GM19099 (cell line): Measurements from ENCODE around the gene ING5.

Source experiments
- POLR2A ChIP-seq: IDR thresholded peaks from 3 replicates; pipeline ENCODE4 v1.6.1; 2011; ENCODE audit warnings: low read depth; ENCODE audit not compliant: insufficient read length; ENCODE audit errors: extremely low read depth

ING5 gene

DNA sequence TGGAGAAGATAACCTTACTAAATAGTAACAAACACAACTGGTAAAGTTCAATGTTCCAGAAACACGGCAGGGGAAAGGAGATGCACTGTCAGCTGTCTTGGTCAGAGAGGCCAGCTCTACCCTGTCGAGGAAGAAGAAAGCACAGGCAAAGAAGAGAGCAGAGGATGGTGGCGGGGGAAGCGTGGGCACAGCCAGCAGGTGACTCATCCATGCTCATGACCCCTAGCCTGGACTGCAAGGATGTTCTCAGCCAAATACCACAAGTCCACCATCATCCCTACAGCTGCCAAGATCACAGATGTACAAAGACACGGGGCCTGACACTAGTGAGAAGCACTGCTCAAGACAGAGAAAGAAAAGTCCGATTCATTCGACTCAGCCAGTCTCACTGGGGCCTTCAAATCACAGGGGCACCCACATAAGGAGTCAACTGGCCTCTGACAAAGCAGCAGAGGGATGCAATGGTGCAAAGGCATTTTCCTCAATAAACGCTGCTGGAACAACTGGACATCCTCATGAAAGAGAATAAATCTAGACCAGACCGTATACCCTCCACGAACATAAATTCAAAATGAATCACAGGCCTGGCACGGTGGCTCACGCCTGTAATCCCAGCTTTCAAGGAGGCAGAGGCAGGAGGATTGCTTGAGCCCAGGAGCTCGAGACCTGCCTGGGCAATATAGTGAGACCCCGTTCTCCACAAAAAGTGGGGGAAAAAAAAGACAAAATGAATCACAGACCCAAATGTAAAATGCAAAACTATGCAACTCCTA lies 20.8 kb upstream of the ING5 start:
- no peak for TF ChIP-seq POLR2A

DNA sequence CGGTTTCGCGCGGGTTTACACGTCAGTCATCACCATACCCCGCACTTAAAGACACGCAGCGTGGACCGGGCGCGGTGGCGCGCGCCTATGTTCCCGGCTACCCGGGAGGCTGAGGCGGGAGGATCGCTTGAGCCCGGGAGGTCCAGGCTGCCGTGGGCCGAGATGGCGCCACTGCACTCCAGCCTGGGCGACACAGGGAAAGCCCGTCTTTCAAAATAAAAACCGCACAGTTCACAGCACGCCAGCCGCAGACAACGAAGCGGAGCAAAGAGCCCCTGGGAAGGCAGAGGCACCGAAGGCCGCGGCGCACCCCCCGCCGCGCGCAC lies 15.6 kb upstream of the ING5 start:
- TF ChIP-seq POLR2A, result no peak

DNA sequence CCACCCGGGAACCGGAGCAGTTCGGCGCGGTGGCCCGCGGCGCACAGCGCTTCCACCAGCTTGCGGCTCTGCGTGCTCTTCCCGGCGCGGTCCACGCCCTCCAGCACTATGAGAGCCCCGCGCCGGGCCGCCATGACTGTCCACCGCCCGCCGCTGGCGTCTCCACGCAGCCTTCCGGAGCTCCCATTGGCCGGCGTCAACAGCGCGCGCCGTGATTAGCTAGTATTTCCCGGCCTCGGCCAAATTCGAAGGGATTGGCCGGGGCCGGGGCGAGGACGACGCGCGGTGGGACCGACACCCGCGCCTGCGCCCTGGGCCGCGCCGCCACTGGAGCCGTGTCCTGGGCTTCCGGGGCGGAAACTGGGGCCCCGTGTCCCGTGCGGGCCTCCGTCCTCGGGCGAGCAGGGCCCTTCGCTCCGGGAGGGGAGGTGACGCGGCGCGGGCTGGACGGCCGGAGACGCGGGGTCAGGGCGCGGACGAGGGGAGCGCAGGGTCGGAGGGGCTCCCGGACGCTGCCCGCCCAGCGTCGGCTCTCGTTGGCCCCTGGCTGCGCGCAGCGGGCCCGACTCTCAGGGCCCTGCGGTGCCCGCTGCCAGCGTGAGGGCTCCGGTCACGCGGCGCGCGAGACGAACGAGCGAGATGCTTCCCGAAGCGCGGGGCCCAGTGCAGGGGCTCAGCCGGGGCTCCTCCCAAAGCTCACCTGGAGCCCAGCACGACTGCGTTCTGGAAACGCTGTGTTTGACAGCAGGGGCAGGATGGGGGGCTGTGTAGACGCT lies 15.0 kb upstream of the ING5 start, which contains the start of gene DTYMK:
DTYMK (minus strand) TSS at position 166 of the 776 bp plus-strand sequence; CDS start at position 134, 32 bp downstream.
- TF ChIP-seq POLR2A, result peak; percentile 89

DNA sequence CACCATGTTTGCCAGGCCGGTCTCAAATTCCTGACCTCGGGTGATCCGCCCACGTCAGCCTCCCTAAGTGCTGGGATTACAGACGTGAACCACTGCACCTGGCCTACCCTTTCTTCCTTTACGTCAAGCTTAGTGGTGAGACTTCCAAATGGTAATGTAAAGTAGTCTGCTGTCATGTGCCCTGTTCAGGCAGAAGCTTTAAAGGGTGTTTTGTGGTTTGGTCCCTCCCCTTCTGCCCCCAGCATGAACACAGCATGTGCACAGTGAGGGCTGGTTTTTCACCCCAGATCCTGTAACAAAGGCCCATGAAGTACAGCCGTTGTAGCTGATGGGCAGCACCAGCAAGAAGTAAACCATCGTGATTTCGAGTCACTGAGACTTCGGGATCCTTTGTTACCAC lies 12.5 kb upstream of the ING5 start:
- no peak for TF ChIP-seq POLR2A

DNA sequence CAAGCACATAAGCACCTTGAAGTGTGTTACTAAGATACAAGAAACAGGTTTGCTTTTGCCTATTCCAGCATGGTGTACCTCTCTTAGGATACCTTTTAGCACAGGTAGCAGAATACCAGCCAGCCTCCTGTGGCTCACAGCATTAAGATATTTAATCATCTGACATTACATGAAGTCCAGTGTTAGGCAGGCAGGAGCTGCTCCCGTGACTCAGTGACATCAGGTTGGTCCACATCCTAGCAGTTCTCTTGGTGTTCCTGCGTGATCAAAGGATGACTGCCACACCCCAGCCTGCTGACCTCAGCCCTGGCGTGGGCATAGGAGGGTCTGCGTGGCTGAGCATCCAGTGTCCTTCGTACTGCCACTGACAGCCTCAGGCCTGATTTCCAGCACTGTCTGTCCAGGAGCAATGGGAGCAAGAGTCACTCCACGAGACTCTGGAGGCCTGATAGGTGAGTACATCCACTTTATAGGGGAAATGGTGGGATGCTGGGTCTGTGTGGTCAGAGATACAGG lies 11.6 kb upstream of the ING5 start:
- no peak for TF ChIP-seq POLR2A

DNA sequence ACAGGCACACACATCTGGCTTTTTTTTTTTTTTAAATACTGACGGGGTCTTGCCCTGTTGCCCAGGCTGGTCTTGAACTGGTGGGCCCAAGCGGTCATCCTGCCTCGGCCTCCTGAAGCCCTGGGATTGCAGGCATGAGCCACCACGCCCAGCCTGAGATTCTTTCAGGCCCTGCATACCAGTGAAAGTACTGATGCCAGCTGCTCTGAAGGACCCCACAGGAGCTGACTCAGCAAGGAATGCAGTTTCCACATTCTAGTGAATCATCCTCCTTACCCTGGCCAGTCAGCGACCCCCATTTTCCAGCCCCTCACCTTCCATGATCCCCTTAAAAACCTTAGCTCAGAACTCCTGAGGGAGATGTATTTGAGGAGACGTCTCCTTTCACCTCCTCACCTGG lies 9.4 kb upstream of the ING5 start:
- TF ChIP-seq POLR2A, result no peak

DNA sequence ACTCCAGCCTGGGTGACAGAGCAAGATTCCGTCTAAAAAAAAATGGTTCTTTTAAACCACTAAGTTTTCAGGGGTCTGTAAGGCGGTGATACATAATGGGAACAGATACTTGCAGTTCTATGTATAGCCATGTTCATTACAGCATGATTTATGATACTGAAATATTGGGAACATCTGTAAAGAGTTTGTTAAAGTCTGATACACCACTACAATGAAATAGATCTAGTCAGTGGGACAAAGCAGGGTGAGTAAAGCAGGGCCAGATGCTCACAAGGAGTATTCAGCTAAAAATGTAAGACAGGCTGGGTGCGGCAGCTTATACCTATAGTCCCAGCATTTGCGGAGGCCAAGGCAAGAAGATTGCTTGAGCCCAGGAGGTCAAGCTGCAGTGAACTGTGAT lies 6.2 kb upstream of the ING5 start:
- TF ChIP-seq POLR2A, result no peak

DNA sequence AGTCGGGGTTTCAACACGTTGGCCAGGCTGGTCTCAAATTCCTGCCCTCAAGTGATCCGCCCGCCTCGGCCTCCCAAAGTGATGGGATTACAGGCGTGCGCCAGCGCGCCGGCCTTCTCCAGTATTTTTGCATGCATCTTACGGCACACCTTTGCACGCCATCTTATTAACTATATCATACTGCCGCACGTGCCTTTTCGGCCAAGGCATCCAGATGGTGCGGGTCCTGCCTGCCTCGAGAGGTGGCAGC lies 765 bp upstream of the ING5 start:
- no peak for TF ChIP-seq POLR2A

DNA sequence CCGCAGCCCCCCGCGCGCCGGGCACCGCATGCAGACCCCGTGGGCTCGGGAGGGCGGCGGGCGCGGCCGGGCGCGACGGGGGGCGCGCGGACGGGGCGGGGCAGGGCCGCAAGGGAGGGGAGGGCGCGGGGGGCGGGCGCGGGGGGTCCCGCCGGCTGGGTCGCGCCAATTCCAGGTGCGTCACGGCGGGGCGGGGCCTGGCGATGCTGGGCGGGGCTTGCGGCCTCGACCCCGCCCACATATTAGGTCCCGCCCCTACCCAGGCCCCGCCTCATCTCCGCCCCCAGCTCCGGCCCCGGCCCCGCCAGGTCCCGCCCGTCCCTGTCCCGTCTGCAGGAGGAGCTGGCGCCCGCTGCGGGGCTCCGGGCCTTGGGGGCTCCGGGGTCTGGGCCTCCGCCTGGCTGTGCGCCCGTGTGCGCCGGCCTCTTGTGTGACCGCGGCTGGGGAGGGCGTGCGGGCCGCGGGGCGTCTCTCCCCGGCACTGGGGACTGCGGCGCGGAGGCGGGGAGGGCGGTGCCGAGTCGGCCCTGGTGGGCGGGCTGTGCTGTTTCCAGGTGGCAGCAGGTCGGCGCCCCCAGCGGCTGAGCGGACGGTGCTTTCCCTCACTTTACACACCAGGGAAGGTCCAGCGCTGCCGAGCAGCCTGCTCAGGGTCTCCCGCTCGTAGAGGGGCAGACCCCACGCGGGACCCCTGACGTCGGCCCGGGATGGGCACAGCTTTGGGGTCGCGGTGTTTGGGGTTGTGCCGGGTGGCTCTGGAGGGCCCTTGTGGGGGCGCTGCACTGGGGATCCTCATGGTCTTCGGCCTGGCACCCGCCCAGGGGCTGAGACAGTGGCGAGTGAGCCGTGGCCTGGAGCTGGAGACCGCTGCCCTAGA lies 554 bp downstream of the ING5 start:
- no peak for TF ChIP-seq POLR2A

DNA sequence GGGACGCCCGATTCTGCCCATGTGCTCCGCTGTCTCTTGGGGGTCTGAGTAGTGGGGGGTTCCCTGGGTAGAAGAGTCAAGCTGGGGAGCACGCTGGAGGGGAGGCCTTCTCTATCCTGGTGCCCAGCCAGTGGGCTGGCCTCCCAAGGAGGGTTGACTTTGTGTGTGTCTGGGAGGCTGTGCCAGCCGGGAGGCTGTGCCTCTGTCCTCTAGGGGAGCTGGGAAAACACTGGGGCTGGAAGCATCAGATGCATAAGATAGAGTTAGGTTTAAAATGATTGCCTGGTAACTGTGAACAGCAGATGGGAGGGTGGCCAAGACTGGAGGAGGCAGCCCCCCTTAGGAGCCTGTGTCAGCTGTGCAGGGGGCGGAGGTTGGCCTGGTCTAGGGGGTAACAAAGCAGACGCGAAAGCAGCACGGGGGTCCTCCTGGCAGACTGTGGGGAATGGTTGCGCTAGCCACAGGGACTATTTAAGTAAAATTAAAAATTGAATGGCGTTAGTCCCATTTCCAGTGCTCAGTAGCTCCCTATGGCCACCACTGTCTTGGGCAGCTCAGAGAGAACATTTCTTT lies 1.3 kb downstream of the ING5 start:
- no peak for TF ChIP-seq POLR2A

DNA sequence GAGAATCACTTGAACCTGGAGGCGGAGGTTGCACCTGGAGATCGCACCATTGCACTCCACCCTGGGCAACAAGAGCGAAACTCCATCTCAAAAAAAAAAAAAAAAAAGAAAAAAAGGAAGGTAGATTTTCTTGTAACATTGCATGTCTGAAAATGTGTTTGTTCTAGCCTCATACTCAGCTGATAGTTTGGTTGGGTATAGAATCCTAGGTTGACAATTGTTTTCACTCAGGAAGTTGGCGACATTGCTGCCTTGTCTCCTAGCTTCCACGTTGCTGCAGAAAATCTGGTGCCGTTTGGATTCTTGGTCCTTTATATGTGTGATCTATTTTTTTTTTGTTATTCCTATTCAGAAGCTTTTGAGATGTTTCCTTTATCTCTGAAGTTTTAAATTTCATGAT lies 4.7 kb downstream of the ING5 start:
- TF ChIP-seq POLR2A, result no peak

DNA sequence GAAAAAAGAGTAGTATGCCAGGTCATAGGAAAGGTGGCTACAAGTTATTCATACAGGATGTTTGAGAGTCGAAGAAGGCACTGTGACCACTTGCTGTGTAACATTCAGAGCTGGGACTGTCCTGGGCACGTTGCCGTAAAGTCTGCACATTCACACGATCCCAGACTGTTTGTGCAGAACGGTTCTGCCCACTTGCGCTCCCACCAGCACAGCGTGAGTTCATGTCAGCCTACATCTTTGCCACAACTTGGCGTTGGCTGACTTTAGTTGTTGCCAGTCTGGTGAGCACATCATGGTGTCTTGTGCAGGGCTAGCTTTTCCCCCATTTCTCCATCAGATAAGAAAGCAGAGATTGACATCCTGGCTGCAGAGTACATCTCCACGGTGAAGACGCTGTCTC lies 7.0 kb downstream of the ING5 start:
- no peak for TF ChIP-seq POLR2A

DNA sequence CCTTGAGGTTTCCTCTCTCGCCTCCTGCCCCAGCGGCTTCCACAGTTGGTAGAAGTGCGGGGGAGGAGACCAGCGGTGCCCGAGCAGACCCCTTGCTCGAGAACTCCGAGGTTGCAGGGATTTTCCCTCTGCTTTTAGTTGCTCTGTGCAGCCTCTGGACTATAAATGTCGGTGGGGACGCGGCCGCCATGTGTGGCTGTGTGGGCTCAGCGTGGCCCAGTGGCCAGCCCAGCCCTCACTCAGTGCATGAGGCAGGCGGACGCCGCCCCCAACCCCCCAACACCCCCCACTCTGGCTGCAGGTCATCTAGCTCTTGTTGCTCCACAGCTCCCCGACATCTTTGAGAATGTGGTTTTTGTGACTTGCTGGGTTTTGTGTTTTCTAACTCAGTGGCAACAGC lies 17.3 kb downstream of the ING5 start:
- TF ChIP-seq POLR2A, result no peak

DNA sequence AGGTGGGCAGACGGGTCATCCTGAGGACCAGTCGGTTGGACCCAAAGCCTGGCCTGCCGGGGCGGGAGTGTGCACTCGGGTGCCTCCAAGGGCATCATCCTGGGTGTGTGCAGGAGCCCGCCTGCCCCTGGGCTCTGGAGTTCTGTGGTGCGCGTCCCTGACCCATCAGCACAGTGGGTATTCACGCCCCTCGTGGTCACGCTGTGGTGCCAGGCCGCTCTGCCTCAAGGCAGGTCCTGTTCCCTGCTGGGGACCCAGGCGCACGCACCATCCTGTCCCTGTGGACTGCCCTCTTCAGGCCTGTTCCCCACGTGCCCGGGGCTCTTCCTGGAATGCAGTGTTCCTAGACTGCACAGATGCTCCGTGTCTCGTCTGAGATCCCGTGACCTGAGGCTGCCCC lies 18.3 kb downstream of the ING5 start:
- TF ChIP-seq POLR2A, result no peak

DNA sequence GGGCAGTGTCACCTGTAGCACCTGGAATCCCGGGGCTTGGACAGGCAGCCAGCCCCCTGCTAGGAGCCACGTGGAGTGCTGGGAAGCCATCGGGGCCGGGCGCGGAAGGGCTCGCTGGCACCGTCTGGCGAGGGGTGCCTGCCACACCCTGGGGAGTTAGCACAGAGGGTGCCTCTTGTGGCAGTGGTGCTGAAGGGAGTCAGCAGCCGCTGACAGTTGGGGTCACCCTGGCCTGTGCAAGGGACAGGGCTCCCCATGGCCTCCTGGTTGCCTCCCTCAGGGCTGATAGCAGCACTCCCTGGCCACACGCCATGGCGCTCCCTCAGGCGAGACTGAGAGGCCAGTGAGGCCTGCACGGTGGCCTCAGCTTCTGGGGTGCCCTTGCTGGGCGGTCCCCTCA lies 18.7 kb downstream of the ING5 start:
- TF ChIP-seq POLR2A, result no peak
